ENCODE results near the gene ACAD11. TPM values are rescaled to one million over a fixed set of nuclear protein-coding genes. Genes with fewer than 3 reads are reported as not detected.

The ACAD11 gene
- total and polyA plus RNA-seq, 9 of the 15 experiments (the other 6 are each of a cell fraction or from before 2014, with no cell fraction given) = 1.3 to 8.4 (median 4.0) TPM

DNA sequence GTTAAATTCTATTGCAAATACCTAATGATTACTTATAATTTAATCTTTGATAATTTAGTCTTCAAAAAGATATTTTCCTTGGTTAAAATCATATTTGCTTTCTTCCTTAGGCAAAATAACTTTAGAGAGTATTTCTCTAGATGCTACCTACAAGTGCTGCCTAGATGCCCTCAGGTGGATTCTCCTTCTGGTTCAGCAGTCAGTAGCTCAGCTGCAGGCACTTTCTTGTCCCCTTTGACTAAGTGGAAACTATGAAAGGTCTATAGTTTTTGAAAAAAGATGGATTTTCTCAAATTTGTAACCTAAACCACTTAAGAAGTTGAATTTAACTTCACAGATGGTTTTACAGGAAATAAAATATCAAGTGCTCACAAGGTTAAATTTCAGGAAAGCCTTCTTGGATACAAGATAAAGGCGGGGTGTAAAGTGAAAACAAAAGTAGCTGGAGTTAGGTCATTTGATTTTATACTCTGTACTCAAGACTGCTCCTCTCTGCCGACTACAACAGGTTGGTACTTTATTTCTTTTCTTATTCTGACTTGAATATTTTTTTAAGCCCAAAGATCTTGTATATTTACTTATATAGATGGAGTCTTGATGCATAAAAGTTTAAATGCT is 62.7 kb downstream of the ACAD11 start, which contains the start of gene ACKR4:
Gene ACKR4, plus strand, starts transcription at position 455 of the 618 bp plus-strand sequence. CDS start 3,128 bp downstream, outside the sequence.
- Histone ChIP-seq H3K4me3 (no peak within 1 kb of the TSS), H3K9ac (ENCODE audit: insufficient read depth in 1 of 2, low read depth in 2 of 2, low read length in 2 of 2) (no peak within 1 kb of the TSS), H3K9me1 (ENCODE audit: control insufficient read depth, insufficient read depth, low read length) (no peaks in the 10 kb centered on the region), H3K9me3 (replicated peaks; ENCODE audit: control insufficient read depth, insufficient read depth, low read depth, low read length) (no peaks in the 10 kb centered on the region), H3K27me3 (ENCODE audit: control insufficient read depth in 2 of 2, insufficient read depth in 2 of 2, low read length in 2 of 2) (no peaks in the 10 kb centered on the region), H2AFZ (ENCODE audit: low read depth, low read length) (no peak within 1 kb of the TSS), H4K20me1 (replicated peaks; ENCODE audit: control insufficient read depth, insufficient read depth, low read length) (no peaks in the 10 kb centered on the region), H3K79me2 (ENCODE audit: control insufficient read depth, insufficient read depth, low read length) (no peaks in the 10 kb centered on the region), H3K36me3 (ENCODE audit: control insufficient read depth, insufficient read depth, low read length) (no peaks in the 10 kb centered on the region), H3K27ac (ENCODE audit: extremely low read depth, low read depth, low read length) (no peak within 1 kb of the TSS), H3K4me1 (replicated peaks in 1 of 2; ENCODE audit: control insufficient read depth in 2 of 2, insufficient read depth in 2 of 2, low read length in 2 of 2) (no peaks in the 10 kb centered on the region), H3K4me2 (ENCODE audit: insufficient read depth, low read length) (no peak within 1 kb of the TSS)
- intact Hi-C loops (cut with micrococcal nuclease) (no loop called here), in situ Hi-C loops (cut with MboI) (no loop called here)
- ATAC-seq (no peak), FAIRE-seq (no peak), DNase-seq (ENCODE audit: extremely low read depth in 1 of 4, low spot score in 3 of 4) (no peak)
- WGBS (ENCODE audit: insufficient coverage, low coverage, missing lambda C conversion rate) = 67% methylated on average over 2 of the region's 2 CpGs
- ChIA-PET POLR2A (interaction anchor here (0.7 kb wide), 1 partner anchor 150 kb away, joined by 3 read pairs; no protein-coding TSS in a partner anchor), CTCF (ENCODE audit: low intra/inter-chr PET ratio) (no interaction called here)
- no TSS peak for BruUV-seq (replicated peaks)
- TF ChIP-seq, protein P1, sequence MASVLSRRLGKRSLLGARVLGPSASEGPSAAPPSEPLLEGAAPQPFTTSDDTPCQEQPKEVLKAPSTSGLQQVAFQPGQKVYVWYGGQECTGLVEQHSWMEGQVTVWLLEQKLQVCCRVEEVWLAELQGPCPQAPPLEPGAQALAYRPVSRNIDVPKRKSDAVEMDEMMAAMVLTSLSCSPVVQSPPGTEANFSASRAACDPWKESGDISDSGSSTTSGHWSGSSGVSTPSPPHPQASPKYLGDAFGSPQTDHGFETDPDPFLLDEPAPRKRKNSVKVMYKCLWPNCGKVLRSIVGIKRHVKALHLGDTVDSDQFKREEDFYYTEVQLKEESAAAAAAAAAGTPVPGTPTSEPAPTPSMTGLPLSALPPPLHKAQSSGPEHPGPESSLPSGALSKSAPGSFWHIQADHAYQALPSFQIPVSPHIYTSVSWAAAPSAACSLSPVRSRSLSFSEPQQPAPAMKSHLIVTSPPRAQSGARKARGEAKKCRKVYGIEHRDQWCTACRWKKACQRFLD (CRISPR knock-in tag; IDR thresholded peaks at IDR 0.05) = no peak
- TF ChIP-seq ZNF77 (CRISPR knock-in tag; IDR thresholded peaks at IDR 0.05) = no peak
- TF ChIP-seq, protein P2, sequence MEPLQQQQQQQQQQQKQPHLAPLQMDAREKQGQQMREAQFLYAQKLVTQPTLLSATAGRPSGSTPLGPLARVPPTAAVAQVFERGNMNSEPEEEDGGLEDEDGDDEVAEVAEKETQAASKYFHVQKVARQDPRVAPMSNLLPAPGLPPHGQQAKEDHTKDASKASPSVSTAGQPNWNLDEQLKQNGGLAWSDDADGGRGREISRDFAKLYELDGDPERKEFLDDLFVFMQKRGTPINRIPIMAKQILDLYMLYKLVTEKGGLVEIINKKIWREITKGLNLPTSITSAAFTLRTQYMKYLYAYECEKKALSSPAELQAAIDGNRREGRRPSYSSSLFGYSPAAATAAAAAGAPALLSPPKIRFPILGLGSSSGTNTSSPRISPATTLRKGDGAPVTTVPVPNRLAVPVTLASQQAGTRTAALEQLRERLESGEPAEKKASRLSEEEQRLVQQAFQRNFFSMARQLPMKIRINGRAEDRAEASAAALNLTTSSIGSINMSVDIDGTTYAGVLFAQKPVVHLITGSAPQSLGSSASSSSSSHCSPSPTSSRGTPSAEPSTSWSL (CRISPR knock-in tag; IDR thresholded peaks at IDR 0.05; ENCODE audit: borderline replicate concordance) = no peak
- no peak for TF ChIP-seq XRCC3 (IDR thresholded peaks at IDR 0.05)
- TF ChIP-seq, protein P3, sequence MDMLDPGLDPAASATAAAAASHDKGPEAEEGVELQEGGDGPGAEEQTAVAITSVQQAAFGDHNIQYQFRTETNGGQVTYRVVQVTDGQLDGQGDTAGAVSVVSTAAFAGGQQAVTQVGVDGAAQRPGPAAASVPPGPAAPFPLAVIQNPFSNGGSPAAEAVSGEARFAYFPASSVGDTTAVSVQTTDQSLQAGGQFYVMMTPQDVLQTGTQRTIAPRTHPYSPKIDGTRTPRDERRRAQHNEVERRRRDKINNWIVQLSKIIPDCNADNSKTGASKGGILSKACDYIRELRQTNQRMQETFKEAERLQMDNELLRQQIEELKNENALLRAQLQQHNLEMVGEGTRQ (CRISPR knock-in tag; IDR thresholded peaks at IDR 0.05) = no peak
- TF ChIP-seq ZFPM2 (CRISPR knock-in tag; IDR thresholded peaks at IDR 0.05) = no peak
- TF ChIP-seq, protein P4, sequence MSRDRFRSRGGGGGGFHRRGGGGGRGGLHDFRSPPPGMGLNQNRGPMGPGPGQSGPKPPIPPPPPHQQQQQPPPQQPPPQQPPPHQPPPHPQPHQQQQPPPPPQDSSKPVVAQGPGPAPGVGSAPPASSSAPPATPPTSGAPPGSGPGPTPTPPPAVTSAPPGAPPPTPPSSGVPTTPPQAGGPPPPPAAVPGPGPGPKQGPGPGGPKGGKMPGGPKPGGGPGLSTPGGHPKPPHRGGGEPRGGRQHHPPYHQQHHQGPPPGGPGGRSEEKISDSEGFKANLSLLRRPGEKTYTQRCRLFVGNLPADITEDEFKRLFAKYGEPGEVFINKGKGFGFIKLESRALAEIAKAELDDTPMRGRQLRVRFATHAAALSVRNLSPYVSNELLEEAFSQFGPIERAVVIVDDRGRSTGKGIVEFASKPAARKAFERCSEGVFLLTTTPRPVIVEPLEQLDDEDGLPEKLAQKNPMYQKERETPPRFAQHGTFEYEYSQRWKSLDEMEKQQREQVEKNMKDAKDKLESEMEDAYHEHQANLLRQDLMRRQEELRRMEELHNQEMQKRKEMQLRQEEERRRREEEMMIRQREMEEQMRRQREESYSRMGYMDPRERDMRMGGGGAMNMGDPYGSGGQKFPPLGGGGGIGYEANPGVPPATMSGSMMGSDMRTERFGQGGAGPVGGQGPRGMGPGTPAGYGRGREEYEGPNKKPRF (IDR thresholded peaks at IDR 0.05; ENCODE audit: low read depth, low read length) = no peak
- no peak for TF ChIP-seq THRAP3 (IDR thresholded peaks at IDR 0.05; ENCODE audit: borderline replicate concordance)
- no peak for TF ChIP-seq KAT2B (IDR thresholded peaks at IDR 0.05; ENCODE audit: low read depth, low read length)
- TF ChIP-seq, protein P5, sequence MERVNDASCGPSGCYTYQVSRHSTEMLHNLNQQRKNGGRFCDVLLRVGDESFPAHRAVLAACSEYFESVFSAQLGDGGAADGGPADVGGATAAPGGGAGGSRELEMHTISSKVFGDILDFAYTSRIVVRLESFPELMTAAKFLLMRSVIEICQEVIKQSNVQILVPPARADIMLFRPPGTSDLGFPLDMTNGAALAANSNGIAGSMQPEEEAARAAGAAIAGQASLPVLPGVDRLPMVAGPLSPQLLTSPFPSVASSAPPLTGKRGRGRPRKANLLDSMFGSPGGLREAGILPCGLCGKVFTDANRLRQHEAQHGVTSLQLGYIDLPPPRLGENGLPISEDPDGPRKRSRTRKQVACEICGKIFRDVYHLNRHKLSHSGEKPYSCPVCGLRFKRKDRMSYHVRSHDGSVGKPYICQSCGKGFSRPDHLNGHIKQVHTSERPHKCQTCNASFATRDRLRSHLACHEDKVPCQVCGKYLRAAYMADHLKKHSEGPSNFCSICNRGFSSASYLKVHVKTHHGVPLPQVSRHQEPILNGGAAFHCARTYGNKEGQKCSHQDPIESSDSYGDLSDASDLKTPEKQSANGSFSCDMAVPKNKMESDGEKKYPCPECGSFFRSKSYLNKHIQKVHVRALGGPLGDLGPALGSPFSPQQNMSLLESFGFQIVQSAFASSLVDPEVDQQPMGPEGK (CRISPR knock-in tag; IDR thresholded peaks at IDR 0.05; ENCODE audit: borderline replicate concordance) = no peak
- TF ChIP-seq FOXM1 (IDR thresholded peaks at IDR 0.05; ENCODE audit: low read depth) = no peak
- no peak for TF ChIP-seq FOXM1 (CRISPR knock-in tag; IDR thresholded peaks at IDR 0.05; ENCODE audit: low read depth)
- no peak for TF ChIP-seq CBX3 (IDR thresholded peaks at IDR 0.05; ENCODE audit: borderline replicate concordance in 1 of 2, low read length in 2 of 2)
- no peak for TF ChIP-seq EP300 (IDR thresholded peaks at IDR 0.05; ENCODE audit: low read length)
